SK-N-SH (cell line): ENCODE data around the gene ANKRD18B.
"Not testable (repeated sequence)": the region's sequence is repeated elsewhere in the genome, so short reads cannot be mapped to it uniquely, and the experiment has no call there.

ENCODE experiments used
- EP300 ChIP-seq, 2 experiments: IDR thresholded peaks; 2 replicates each; pipeline versions ENCODE4 v1.4.0 to v1.6.1; 2012; ENCODE audit warnings: borderline replicate concordance in 1 of 2, low read depth in 1 of 2, low read length in 1 of 2
- FOXM1 ChIP-seq: IDR thresholded peaks from 2 replicates; pipeline ENCODE4 v1.4.0; 2012; ENCODE audit warnings: low read depth, mild to moderate bottlenecking
- GABPA ChIP-seq: IDR thresholded peaks from 2 replicates; pipeline ENCODE4 v1.4.0; 2012; ENCODE audit warnings: low read depth, mild to moderate bottlenecking
- MEF2A ChIP-seq: IDR thresholded peaks from 2 replicates; pipeline ENCODE4 v1.4.0; 2012; ENCODE audit warnings: low read depth, borderline replicate concordance
- RAD21 ChIP-seq: IDR thresholded peaks from 2 replicates; pipeline ENCODE4 v1.6.1; 2012; ENCODE audit warnings: mild to moderate bottlenecking, low read length
- SMC3 ChIP-seq: IDR thresholded peaks from 2 replicates; pipeline ENCODE4 v1.6.1; 2012; ENCODE audit warnings: low read depth, low read length, improper control_type of control experiment
- TAF1 ChIP-seq: IDR thresholded peaks from 2 replicates; pipeline ENCODE4 v1.6.1; 2012; ENCODE audit warnings: low read depth, mild to moderate bottlenecking, low read length, moderate library complexity, borderline replicate concordance
- TCF12 ChIP-seq: IDR thresholded peaks from 2 replicates; pipeline ENCODE4 v1.4.0; 2012
- TF ChIP-seq, protein P1 (sequence below): IDR thresholded peaks from 2 replicates; pipeline ENCODE4 v1.4.0; 2012; ENCODE audit warnings: low read depth
- TF ChIP-seq, protein P2 (sequence below): fragments of 200-600 bp; sonication (generic); IDR thresholded peaks from 2 replicates; pipeline ENCODE4 v1.6.1; 2017; ENCODE audit warnings: antibody characterized with exemption, mild to moderate bottlenecking, moderate library complexity
- TF ChIP-seq, protein P3 (sequence below): IDR thresholded peaks from 2 replicates; pipeline ENCODE4; 2012
- TF ChIP-seq, protein P4 (sequence below): fragments of 150-350 bp; IDR thresholded peaks from 2 replicates; pipeline ENCODE4 v1.6.1; 2017; ENCODE audit warnings: antibody characterized with exemption, low read length, low read depth, borderline replicate concordance

DNA sequence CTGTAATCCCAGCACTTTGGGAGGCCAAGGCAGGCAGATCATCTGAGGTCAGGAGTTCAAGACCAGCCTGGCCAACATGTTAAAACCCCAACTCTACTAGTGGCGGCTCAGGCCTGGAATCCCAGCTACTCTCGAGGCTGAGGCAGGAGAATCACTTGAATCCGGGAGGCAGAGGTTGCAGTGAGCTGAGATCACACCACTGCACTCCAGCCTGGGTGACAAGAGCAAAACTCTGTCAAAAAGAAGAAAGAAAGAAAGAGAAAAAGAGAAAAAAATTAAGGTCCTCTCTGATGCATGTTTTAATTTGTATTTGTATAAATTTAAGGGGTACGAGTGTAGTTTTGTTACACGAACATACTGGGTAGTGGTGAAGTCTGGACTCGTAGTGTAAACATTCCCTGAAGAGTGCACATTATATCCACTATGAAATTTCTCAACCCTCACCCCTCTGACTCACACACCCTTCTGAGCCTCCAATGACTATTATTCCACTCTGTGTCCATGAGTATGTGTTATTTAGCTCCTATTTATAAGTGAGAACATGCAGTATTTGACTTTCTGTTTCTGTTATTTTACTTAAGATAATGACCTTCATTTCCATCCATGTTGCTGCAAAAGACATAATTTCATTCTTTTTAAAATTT is 6.0 kb upstream of the ANKRD18B start:
- TF ChIP-seq, protein P1, sequence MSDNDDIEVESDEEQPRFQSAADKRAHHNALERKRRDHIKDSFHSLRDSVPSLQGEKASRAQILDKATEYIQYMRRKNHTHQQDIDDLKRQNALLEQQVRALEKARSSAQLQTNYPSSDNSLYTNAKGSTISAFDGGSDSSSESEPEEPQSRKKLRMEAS = not testable (repeated sequence)
- not testable (repeated sequence) for TF ChIP-seq RAD21; SMC3; EP300 (IDR thresholded peaks at IDR 0.05; ENCODE audit: borderline replicate concordance in 1 of 2, low read depth in 1 of 2, low read length in 1 of 2); TAF1; GABPA; TCF12; MEF2A; FOXM1
- TF ChIP-seq, protein P2, sequence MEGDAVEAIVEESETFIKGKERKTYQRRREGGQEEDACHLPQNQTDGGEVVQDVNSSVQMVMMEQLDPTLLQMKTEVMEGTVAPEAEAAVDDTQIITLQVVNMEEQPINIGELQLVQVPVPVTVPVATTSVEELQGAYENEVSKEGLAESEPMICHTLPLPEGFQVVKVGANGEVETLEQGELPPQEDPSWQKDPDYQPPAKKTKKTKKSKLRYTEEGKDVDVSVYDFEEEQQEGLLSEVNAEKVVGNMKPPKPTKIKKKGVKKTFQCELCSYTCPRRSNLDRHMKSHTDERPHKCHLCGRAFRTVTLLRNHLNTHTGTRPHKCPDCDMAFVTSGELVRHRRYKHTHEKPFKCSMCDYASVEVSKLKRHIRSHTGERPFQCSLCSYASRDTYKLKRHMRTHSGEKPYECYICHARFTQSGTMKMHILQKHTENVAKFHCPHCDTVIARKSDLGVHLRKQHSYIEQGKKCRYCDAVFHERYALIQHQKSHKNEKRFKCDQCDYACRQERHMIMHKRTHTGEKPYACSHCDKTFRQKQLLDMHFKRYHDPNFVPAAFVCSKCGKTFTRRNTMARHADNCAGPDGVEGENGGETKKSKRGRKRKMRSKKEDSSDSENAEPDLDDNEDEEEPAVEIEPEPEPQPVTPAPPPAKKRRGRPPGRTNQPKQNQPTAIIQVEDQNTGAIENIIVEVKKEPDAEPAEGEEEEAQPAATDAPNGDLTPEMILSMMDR = not testable (repeated sequence)
- TF ChIP-seq, protein P3, sequence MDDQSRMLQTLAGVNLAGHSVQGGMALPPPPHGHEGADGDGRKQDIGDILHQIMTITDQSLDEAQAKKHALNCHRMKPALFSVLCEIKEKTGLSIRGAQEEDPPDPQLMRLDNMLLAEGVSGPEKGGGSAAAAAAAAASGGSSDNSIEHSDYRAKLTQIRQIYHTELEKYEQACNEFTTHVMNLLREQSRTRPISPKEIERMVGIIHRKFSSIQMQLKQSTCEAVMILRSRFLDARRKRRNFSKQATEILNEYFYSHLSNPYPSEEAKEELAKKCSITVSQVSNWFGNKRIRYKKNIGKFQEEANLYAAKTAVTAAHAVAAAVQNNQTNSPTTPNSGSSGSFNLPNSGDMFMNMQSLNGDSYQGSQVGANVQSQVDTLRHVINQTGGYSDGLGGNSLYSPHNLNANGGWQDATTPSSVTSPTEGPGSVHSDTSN = not testable (repeated sequence)
- TF ChIP-seq, protein P4, sequence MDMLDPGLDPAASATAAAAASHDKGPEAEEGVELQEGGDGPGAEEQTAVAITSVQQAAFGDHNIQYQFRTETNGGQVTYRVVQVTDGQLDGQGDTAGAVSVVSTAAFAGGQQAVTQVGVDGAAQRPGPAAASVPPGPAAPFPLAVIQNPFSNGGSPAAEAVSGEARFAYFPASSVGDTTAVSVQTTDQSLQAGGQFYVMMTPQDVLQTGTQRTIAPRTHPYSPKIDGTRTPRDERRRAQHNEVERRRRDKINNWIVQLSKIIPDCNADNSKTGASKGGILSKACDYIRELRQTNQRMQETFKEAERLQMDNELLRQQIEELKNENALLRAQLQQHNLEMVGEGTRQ = not testable (repeated sequence)
